ENCODE measurements around the gene TMEM40.

- TF ChIP-seq POLR2A (IDR thresholded peaks at IDR 0.05) (no peak), CTCF (IDR thresholded peaks at IDR 0.05) (no peak)
Measured at GRCh38 chr3:12756635-12757034, 2.4 kb downstream of the TMEM40 start.
